ENCODE results near the gene KIF25. TPM values are rescaled to one million over a fixed set of nuclear protein-coding genes. Genes with fewer than 3 reads are reported as not detected.

The KIF25 gene
- total and polyA plus RNA-seq, 5 donors from 2014 or later = not detected

DNA sequence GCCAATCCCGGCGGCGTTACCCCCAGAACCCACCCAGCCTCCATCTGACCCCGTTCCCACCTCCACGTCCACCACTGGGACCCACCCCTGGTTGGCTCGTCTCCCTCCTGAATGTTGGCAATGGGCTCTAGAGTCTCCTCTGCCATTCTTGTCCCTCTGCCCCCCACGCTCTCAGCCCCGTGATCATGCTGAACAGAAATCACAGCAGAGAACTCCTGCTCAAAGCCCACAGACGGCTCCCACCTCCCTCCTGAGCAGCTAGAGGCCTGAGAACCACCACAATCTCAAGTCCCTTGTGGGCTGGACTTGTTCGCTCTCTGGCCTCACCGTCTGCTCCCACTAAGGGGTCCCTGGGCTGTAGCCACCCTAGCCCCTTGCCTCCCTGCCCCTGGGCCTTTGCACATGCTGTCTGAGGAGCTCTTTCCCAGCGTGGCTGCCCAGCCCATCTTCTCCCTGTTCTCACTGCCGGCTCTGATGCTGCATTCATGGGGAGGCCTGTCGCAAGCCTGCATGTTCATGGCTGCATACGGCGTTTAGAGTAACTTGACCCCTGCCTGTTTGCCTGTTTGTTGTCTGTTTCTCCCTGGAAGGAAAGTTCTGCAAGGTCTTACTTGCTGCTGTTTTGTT is 92.7 kb downstream of the KIF25 start:
- Mint-ChIP-seq H3K9me3 (peaks cover 0 to 2% (median 0%) of the 10 kb centered on the region in 7 donors), H3K4me1 (no peaks in the 10 kb centered on the region), H3K4me3 (no peak overlapping the region), H3K36me3 (no peaks in the 10 kb centered on the region), H3K27ac (peak overlapping the region in 1 of 3 donors; percentile 61), H3K27me3 (no peaks in the 10 kb centered on the region)
- H3K4me1 ChIP-seq (ENCODE audit: control insufficient read depth, insufficient read depth, low read length, poor library complexity, severe bottlenecking) = no peaks in the 10 kb centered on the region
- H3K27ac ChIP-seq (ENCODE audit: insufficient read depth, low read length, poor library complexity, severe bottlenecking) = no peak overlapping the region
- H3K36me3 ChIP-seq (ENCODE audit: control insufficient read depth, insufficient read depth, low read length) = no peaks in the 10 kb centered on the region
- DNase-seq (no peak), ATAC-seq (ENCODE audit: low read depth in 2 of 2) (no peak)
- H3K4me3 ChIP-seq (ENCODE audit: low read depth, low read length) = no peak overlapping the region
- H3K27me3 ChIP-seq (ENCODE audit: control insufficient read depth, insufficient read depth, low read length) = no peaks in the 10 kb centered on the region
- no peaks in the 10 kb centered on the region for H3K9me3 ChIP-seq (ENCODE audit: control insufficient read depth in 2 of 2, low read length in 2 of 2)

- no peak overlapping the region for H3K27ac ChIP-seq (ENCODE audit: insufficient read depth, low read length, poor library complexity, severe bottlenecking)
- ATAC-seq (ENCODE audit: low read depth in 2 of 2) (no peak), DNase-seq (no peak)
- Mint-ChIP-seq H3K4me3 (no peak overlapping the region), H3K4me1 (no peaks in the 10 kb centered on the region), H3K27ac (no peak overlapping the region), H3K27me3 (no peaks in the 10 kb centered on the region), H3K36me3 (no peaks in the 10 kb centered on the region), H3K9me3 (peaks cover 0 to 2% (median 0%) of the 10 kb centered on the region in 7 donors)
- no peak overlapping the region for H3K4me3 ChIP-seq (ENCODE audit: low read depth, low read length)
- no peaks in the 10 kb centered on the region for H3K36me3 ChIP-seq (ENCODE audit: control insufficient read depth, insufficient read depth, low read length)
- H3K4me1 ChIP-seq (ENCODE audit: control insufficient read depth, insufficient read depth, low read length, poor library complexity, severe bottlenecking) = no peaks in the 10 kb centered on the region
- no peaks in the 10 kb centered on the region for H3K27me3 ChIP-seq (ENCODE audit: control insufficient read depth, insufficient read depth, low read length)
- H3K9me3 ChIP-seq (ENCODE audit: control insufficient read depth in 2 of 2, low read length in 2 of 2) = no peaks in the 10 kb centered on the region
These were observed 93.2 kb downstream of the KIF25 start for GRCh38 chr6:168090706-168091105.

DNA sequence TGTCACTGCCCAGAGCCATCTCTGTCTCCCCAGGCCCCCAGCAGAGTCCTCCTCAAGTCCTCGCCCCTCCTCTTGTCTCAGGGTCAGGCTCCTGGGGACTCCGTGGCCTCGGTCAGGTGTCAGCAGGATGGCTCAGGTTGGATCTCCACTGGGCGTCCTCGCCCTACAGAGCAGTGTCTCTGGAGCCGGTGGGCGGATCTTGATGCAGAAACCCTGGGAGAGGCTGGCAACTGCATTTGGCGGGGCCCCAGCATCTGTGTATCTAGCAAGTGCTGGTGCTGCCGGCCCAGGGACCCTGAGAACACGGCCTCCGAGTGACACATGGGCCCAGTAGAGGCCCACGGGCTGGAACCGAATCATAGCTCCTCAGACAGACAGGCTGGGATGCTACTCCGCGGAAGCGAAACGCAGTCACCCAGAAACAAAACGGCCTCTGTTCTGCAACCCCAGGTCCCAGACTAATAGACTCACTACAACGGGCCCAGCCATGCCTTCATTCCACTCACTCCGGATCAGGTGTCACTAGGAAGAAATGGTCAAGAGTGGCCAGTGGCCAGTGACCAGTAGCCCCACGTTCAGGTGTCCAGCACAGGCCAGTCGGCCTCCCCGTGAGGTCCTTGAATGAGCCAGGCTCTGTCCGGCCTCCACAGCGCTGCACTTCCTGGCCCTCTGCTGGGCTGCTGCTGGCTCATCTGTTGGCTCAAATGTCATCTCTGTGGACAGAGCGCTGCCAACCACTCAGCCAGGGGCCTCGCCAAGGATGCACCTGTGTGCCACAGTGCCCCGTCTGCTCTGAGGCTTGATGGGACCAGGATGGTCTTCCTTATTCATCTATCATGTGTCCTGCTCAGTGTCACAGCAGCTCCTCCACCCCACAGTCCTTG is 94.2 kb downstream of the KIF25 start:
- Histone ChIP-seq H3K4me3 (ENCODE audit: low read depth, low read length) (no peak overlapping the region), H3K27ac (ENCODE audit: insufficient read depth, low read length, poor library complexity, severe bottlenecking) (no peak overlapping the region), H3K27me3 (ENCODE audit: control insufficient read depth, insufficient read depth, low read length) (no peaks in the 10 kb centered on the region), H3K4me1 (ENCODE audit: control insufficient read depth, insufficient read depth, low read length, poor library complexity, severe bottlenecking) (no peaks in the 10 kb centered on the region), H3K36me3 (ENCODE audit: control insufficient read depth, insufficient read depth, low read length) (no peaks in the 10 kb centered on the region), H3K9me3 (ENCODE audit: control insufficient read depth in 2 of 2, low read length in 2 of 2) (no peaks in the 10 kb centered on the region)
- H3K9me3 Mint-ChIP-seq = peaks cover 0 to 2% (median 0%) of the 10 kb centered on the region in 7 donors
- no peaks in the 10 kb centered on the region for H3K27me3 Mint-ChIP-seq
- no peak overlapping the region for H3K4me3 Mint-ChIP-seq
- no peaks in the 10 kb centered on the region for H3K4me1 Mint-ChIP-seq
- H3K27ac Mint-ChIP-seq = no peak overlapping the region
- no peaks in the 10 kb centered on the region for H3K36me3 Mint-ChIP-seq
- no peak for ATAC-seq (ENCODE audit: low read depth in 2 of 2)
- DNase-seq = no peak

GRCh38 chr6:168092541-168092940 is 95.1 kb downstream of the KIF25 start:
- Histone ChIP-seq H3K4me3 (ENCODE audit: low read depth, low read length) (no peak overlapping the region), H3K27ac (ENCODE audit: insufficient read depth, low read length, poor library complexity, severe bottlenecking) (no peak overlapping the region), H3K9me3 (ENCODE audit: control insufficient read depth in 2 of 2, low read length in 2 of 2) (no peaks in the 10 kb centered on the region), H3K4me1 (ENCODE audit: control insufficient read depth, insufficient read depth, low read length, poor library complexity, severe bottlenecking) (no peaks in the 10 kb centered on the region), H3K36me3 (ENCODE audit: control insufficient read depth, insufficient read depth, low read length) (no peaks in the 10 kb centered on the region), H3K27me3 (ENCODE audit: control insufficient read depth, insufficient read depth, low read length) (no peaks in the 10 kb centered on the region)
- peaks cover 0 to 2% (median 0%) of the 10 kb centered on the region in 7 donors for H3K9me3 Mint-ChIP-seq
- no peak overlapping the region for H3K4me3 Mint-ChIP-seq
- H3K27me3 Mint-ChIP-seq = no peaks in the 10 kb centered on the region
- no peak overlapping the region for H3K27ac Mint-ChIP-seq
- no peaks in the 10 kb centered on the region for H3K4me1 Mint-ChIP-seq
- DNase-seq (no peak), ATAC-seq (ENCODE audit: low read depth in 2 of 2) (no peak)
- H3K36me3 Mint-ChIP-seq = no peaks in the 10 kb centered on the region

DNA sequence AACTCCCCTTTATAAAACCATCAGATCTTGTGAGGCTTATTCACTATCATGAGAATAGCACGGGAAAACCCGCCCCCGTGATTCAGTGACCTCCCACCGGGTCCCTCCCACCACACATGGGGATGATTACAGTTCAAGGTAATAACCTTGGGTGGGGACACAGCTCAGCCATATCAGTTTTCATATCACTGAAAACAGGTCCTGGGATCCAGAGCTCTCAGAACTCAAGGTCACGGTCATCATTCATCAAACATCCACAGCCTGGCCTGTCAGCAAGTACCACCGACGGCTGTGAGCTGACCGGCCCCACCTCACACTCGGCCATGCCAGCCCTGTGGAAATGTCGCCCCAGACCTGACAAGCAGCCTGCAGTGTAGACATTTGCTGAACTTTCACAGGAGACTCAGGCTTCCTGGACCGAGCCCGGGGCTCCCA is 95.6 kb downstream of the KIF25 start:
- Mint-ChIP-seq H3K9me3 (peaks cover 0 to 2% (median 0%) of the 10 kb centered on the region in 7 donors), H3K36me3 (no peaks in the 10 kb centered on the region), H3K4me3 (no peak overlapping the region), H3K27ac (no peak overlapping the region), H3K4me1 (no peaks in the 10 kb centered on the region), H3K27me3 (no peaks in the 10 kb centered on the region)
- Histone ChIP-seq H3K27me3 (ENCODE audit: control insufficient read depth, insufficient read depth, low read length) (no peaks in the 10 kb centered on the region), H3K36me3 (ENCODE audit: control insufficient read depth, insufficient read depth, low read length) (no peaks in the 10 kb centered on the region), H3K27ac (ENCODE audit: insufficient read depth, low read length, poor library complexity, severe bottlenecking) (no peak overlapping the region), H3K9me3 (ENCODE audit: control insufficient read depth in 2 of 2, low read length in 2 of 2) (no peaks in the 10 kb centered on the region), H3K4me3 (ENCODE audit: low read depth, low read length) (no peak overlapping the region), H3K4me1 (ENCODE audit: control insufficient read depth, insufficient read depth, low read length, poor library complexity, severe bottlenecking) (no peaks in the 10 kb centered on the region)
- DNase-seq (no peak), ATAC-seq (ENCODE audit: low read depth in 2 of 2) (no peak)

DNA sequence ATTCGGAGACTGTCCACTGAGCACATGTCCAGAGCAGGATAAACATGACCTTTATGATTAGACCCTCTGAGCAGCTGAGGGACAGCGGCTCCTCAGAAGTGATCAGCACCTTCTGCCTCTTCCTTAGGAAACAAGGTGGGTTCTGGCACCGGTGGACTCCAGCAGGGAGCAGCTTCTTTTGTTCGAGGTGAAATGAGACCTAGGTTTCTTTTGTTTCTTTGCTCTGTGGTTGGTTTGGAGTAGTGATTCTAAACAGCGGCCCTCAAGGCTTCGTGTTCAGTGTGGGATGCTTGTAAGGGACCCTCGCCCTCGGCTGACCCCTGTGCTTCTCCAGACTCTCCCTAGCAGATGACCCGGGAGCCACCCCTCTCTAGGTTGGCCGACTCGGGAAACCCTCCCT is 96.2 kb downstream of the KIF25 start:
- Mint-ChIP-seq H3K27ac (no peak overlapping the region), H3K36me3 (no peaks in the 10 kb centered on the region), H3K27me3 (no peaks in the 10 kb centered on the region), H3K4me3 (no peak overlapping the region), H3K4me1 (no peaks in the 10 kb centered on the region), H3K9me3 (peaks cover 0 to 2% (median 0%) of the 10 kb centered on the region in 7 donors)
- no peak overlapping the region for H3K4me3 ChIP-seq (ENCODE audit: low read depth, low read length)
- no peak for ATAC-seq (ENCODE audit: low read depth in 2 of 2)
- DNase-seq = no peak
- H3K27ac ChIP-seq (ENCODE audit: insufficient read depth, low read length, poor library complexity, severe bottlenecking) = no peak overlapping the region
- H3K9me3 ChIP-seq (ENCODE audit: control insufficient read depth in 2 of 2, low read length in 2 of 2) = no peaks in the 10 kb centered on the region
- no peaks in the 10 kb centered on the region for H3K27me3 ChIP-seq (ENCODE audit: control insufficient read depth, insufficient read depth, low read length)
- H3K36me3 ChIP-seq (ENCODE audit: control insufficient read depth, insufficient read depth, low read length) = no peaks in the 10 kb centered on the region
- H3K4me1 ChIP-seq (ENCODE audit: control insufficient read depth, insufficient read depth, low read length, poor library complexity, severe bottlenecking) = no peaks in the 10 kb centered on the region
